Activated T-helper 17 cell treated with anti-CD3 and anti-CD28 coated beads, Interleukin-2, amount 50 U/mL, for 72 hours (primary cell): ENCODE measurements around the gene SLC6A6. TPM values are rescaled to one million over a fixed set of nuclear protein-coding genes. Genes with fewer than 3 reads are reported as not detected.

ENCODE experiments used
- ATAC-seq: fragments of 150-1000 bp; cut with Tn5 transposase; replicated peaks from 2 replicates; pipeline ENCODE4 v1.10.0; 2021; ENCODE audit warnings: mild to moderate bottlenecking, moderate library complexity
- H3K27ac Mint-ChIP-seq: one replicate; pipeline ENCODE4 v1.8.0; 2022; ENCODE audit warnings: mixed read lengths
- H3K27me3 Mint-ChIP-seq: one replicate; pipeline ENCODE4 v1.8.0; 2022; ENCODE audit warnings: mixed read lengths
- H3K36me3 Mint-ChIP-seq: one replicate; pipeline ENCODE4 v1.8.0; 2022; ENCODE audit warnings: low read depth, mild to moderate bottlenecking, mixed read lengths
- H3K4me1 Mint-ChIP-seq: one replicate; pipeline ENCODE4 v1.8.0; 2022; ENCODE audit warnings: mixed read lengths
- H3K4me3 Mint-ChIP-seq: one replicate; pipeline ENCODE4 v1.8.0; 2022; ENCODE audit warnings: mild to moderate bottlenecking, mixed read lengths
- H3K9me3 Mint-ChIP-seq: one replicate; pipeline ENCODE4 v1.8.0; 2022; ENCODE audit warnings: mixed read lengths
- total RNA-seq, 2 donors: library from RNA; stranded (reverse); gene quantifications; one replicate each; pipeline ENCODE4 v1.2.3, GENCODE V29; 2022

Gene SLC6A6
- total RNA-seq, 2 donors from 2014 or later, result 80.1 to 219 TPM

GRCh38 chr3:14438262-14438661, 35.9 kb downstream of the SLC6A6 start:
- peak overlapping the region; percentile 33 for H3K27ac Mint-ChIP-seq
- H3K27me3 Mint-ChIP-seq, result no peaks in the 10 kb centered on the region
- H3K4me3 Mint-ChIP-seq, result no peak overlapping the region
- no peak for ATAC-seq
- H3K9me3 Mint-ChIP-seq, result no peaks in the 10 kb centered on the region
- H3K36me3 Mint-ChIP-seq, result peaks cover 28% of the 10 kb centered on the region
- peaks cover 26% of the 10 kb centered on the region for H3K4me1 Mint-ChIP-seq

GRCh38 chr3:14438929-14439328, 36.5 kb downstream of the SLC6A6 start:
- ATAC-seq, result no peak
- H3K27me3 Mint-ChIP-seq, result no peaks in the 10 kb centered on the region
- no peak overlapping the region for H3K4me3 Mint-ChIP-seq
- peak overlapping the region; percentile 33 for H3K27ac Mint-ChIP-seq
- H3K36me3 Mint-ChIP-seq, result peaks cover 30% of the 10 kb centered on the region
- H3K9me3 Mint-ChIP-seq, result no peaks in the 10 kb centered on the region
- H3K4me1 Mint-ChIP-seq, result peaks cover 24% of the 10 kb centered on the region

GRCh38 chr3:14439501-14440167, 37.2 kb downstream of the SLC6A6 start:
- H3K9me3 Mint-ChIP-seq, result no peaks in the 10 kb centered on the region
- H3K36me3 Mint-ChIP-seq, result peaks cover 30% of the 10 kb centered on the region
- no peaks in the 10 kb centered on the region for H3K27me3 Mint-ChIP-seq
- peaks cover 17% of the 10 kb centered on the region for H3K4me1 Mint-ChIP-seq
- H3K27ac Mint-ChIP-seq, result peak overlapping the region; percentile 79
- no peak for ATAC-seq
- no peak overlapping the region for H3K4me3 Mint-ChIP-seq

GRCh38 chr3:14440168-14440518, 37.7 kb downstream of the SLC6A6 start:
- peaks cover 14% of the 10 kb centered on the region for H3K4me1 Mint-ChIP-seq
- no peak for ATAC-seq
- H3K4me3 Mint-ChIP-seq, result no peak overlapping the region
- H3K27me3 Mint-ChIP-seq, result no peaks in the 10 kb centered on the region
- H3K9me3 Mint-ChIP-seq, result no peaks in the 10 kb centered on the region
- peak overlapping the region; percentile 79 for H3K27ac Mint-ChIP-seq
- peaks cover 30% of the 10 kb centered on the region for H3K36me3 Mint-ChIP-seq

GRCh38 chr3:14440531-14441239, 38.3 kb downstream of the SLC6A6 start:
- H3K9me3 Mint-ChIP-seq, result no peaks in the 10 kb centered on the region
- no peak for ATAC-seq
- peaks cover 34% of the 10 kb centered on the region for H3K36me3 Mint-ChIP-seq
- H3K27me3 Mint-ChIP-seq, result no peaks in the 10 kb centered on the region
- H3K4me1 Mint-ChIP-seq, result peaks cover 14% of the 10 kb centered on the region
- no peak overlapping the region for H3K4me3 Mint-ChIP-seq
- H3K27ac Mint-ChIP-seq, result peak overlapping the region; percentile 79

GRCh38 chr3:14441240-14441919, 39.0 kb downstream of the SLC6A6 start:
- Mint-ChIP-seq H3K27me3 (no peaks in the 10 kb centered on the region), H3K9me3 (no peaks in the 10 kb centered on the region), H3K36me3 (peaks cover 38% of the 10 kb centered on the region), H3K27ac (no peak overlapping the region), H3K4me1 (peaks cover 17% of the 10 kb centered on the region), H3K4me3 (no peak overlapping the region)
- peak; percentile 40 for ATAC-seq

- no peak overlapping the region for H3K27ac Mint-ChIP-seq
- H3K9me3 Mint-ChIP-seq, result no peaks in the 10 kb centered on the region
- H3K36me3 Mint-ChIP-seq, result peaks cover 39% of the 10 kb centered on the region
- ATAC-seq, result peak; percentile 51
- H3K27me3 Mint-ChIP-seq, result no peaks in the 10 kb centered on the region
- H3K4me1 Mint-ChIP-seq, result peaks cover 13% of the 10 kb centered on the region
- no peak overlapping the region for H3K4me3 Mint-ChIP-seq
Observed at GRCh38 chr3:14441920-14442300, 39.5 kb downstream of the SLC6A6 start.

- Mint-ChIP-seq H3K9me3 (no peaks in the 10 kb centered on the region), H3K4me1 (peaks cover 17% of the 10 kb centered on the region), H3K27me3 (no peaks in the 10 kb centered on the region), H3K27ac (no peak overlapping the region), H3K4me3 (no peak overlapping the region), H3K36me3 (peaks cover 64% of the 10 kb centered on the region)
- no peak for ATAC-seq
Observed at GRCh38 chr3:14444380-14444779, 42.0 kb downstream of the SLC6A6 start.

- Mint-ChIP-seq H3K36me3 (peaks cover 78% of the 10 kb centered on the region), H3K9me3 (no peaks in the 10 kb centered on the region)
Observed at GRCh38 chr3:14445773-14446172, 43.4 kb downstream of the SLC6A6 start.

GRCh38 chr3:14446988-14447570, 44.7 kb downstream of the SLC6A6 start:
- H3K4me3 Mint-ChIP-seq, result no peak overlapping the region
- no peaks in the 10 kb centered on the region for H3K9me3 Mint-ChIP-seq
- H3K36me3 Mint-ChIP-seq, result peaks cover 91% of the 10 kb centered on the region
- peak overlapping the region; percentile 74 for H3K27ac Mint-ChIP-seq
- no peaks in the 10 kb centered on the region for H3K27me3 Mint-ChIP-seq
- peaks cover 8% of the 10 kb centered on the region for H3K4me1 Mint-ChIP-seq
- ATAC-seq, result no peak

More at GRCh38 chr3:14445773-14446172, 43.4 kb downstream of the SLC6A6 start:
- Mint-ChIP-seq H3K4me1 (peaks cover 8% of the 10 kb centered on the region), H3K4me3 (no peak overlapping the region), H3K27ac (no peak overlapping the region), H3K27me3 (no peaks in the 10 kb centered on the region)
- no peak for ATAC-seq

GRCh38 chr3:14448063-14448462, 45.7 kb downstream of the SLC6A6 start:
- no peak for ATAC-seq
- H3K27me3 Mint-ChIP-seq, result no peaks in the 10 kb centered on the region
- peaks cover 97% of the 10 kb centered on the region for H3K36me3 Mint-ChIP-seq
- no peaks in the 10 kb centered on the region for H3K9me3 Mint-ChIP-seq
- no peak overlapping the region for H3K4me3 Mint-ChIP-seq
- peak overlapping the region; percentile 74 for H3K27ac Mint-ChIP-seq
- H3K4me1 Mint-ChIP-seq, result peaks cover 8% of the 10 kb centered on the region

GRCh38 chr3:14448756-14449727, 46.6 kb downstream of the SLC6A6 start:
- H3K4me1 Mint-ChIP-seq, result peaks cover 8% of the 10 kb centered on the region
- H3K9me3 Mint-ChIP-seq, result no peaks in the 10 kb centered on the region
- no peaks in the 10 kb centered on the region for H3K27me3 Mint-ChIP-seq
- H3K36me3 Mint-ChIP-seq, result peaks cover 100% of the 10 kb centered on the region
- ATAC-seq, result peak; percentile 72
- peak overlapping the region; percentile 74 for H3K27ac Mint-ChIP-seq
- no peak overlapping the region for H3K4me3 Mint-ChIP-seq

- peaks cover 100% of the 10 kb centered on the region for H3K36me3 Mint-ChIP-seq
- no peak for ATAC-seq
- H3K9me3 Mint-ChIP-seq, result no peaks in the 10 kb centered on the region
- no peaks in the 10 kb centered on the region for H3K27me3 Mint-ChIP-seq
- H3K4me1 Mint-ChIP-seq, result peaks cover 8% of the 10 kb centered on the region
- H3K27ac Mint-ChIP-seq, result peak overlapping the region; percentile 5
- H3K4me3 Mint-ChIP-seq, result no peak overlapping the region
Observed at GRCh38 chr3:14450506-14450905, 48.1 kb downstream of the SLC6A6 start.
